CD4-positive, alpha-beta T cell treated with Interleukin-6 for 4 hours (primary cell): ENCODE measurements around the gene NLRX1.
A peak's percentile ranks its signal among the peaks of the same experiment; 100 is the strongest.
"Not testable (repeated sequence)": the region's sequence is repeated elsewhere in the genome, so short reads cannot be mapped to it uniquely, and the experiment has no call there.

ENCODE experiments used
- DNase-seq: peaks from one replicate; pipeline ENCODE4 v3.0.0-alpha.2; 2020; ENCODE audit warnings: mixed read lengths

The NLRX1 gene

DNA sequence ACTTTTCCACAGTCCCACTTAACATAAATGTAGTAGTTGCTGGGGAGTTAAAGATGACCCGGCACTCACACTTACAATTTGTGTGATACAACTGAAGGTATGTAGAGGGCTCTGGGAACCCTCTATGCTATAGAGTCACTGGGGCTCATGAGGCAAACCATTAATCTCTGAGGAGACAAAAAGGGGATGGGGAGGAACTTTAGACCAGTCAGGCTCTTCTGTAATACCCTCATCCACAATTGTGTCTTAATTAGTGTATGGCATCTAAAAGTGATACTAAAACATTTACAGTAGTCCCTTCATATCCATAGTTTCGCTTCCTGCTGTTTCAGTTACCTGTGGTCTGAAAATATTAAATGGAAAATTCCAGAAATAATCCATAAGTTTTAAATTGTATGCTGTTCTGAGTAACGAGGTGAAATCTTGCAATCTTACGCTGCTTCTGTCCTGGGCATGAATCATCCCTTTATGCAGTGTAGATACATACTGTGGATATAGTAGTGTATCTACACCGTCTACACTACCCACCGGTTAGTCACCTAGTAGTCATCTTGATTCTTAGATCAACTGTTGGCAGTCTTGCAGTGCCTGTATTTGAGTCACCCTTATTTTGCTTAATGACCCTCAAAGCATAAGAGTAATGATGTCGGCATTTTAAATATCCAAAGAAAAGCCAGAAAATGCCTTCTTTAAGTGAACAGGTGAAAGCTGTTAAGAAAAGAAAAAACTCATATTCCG, 49.8 kb downstream of the NLRX1 start:
- peak; percentile 9 for DNase-seq

DNA sequence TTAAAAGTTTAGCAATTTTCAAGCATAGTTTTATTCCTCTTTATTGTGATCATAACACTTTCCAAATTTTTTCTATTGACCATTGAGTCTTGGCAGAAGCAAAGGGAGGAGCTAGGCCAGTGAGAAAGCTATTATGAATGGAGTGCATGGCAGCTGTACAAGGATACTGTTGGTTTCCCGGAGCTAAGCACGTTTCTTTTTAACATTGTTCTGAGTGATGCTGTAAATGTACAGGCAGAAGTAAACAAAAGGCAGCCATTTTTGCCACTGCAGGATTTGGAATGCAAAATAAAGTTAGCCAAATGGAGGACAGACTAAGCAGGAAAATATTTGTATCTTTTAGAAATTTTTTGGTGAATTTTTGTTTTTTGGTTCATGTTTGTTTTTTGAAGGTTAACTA, 53.8 kb downstream of the NLRX1 start:
- DNase-seq, result no peak

DNA sequence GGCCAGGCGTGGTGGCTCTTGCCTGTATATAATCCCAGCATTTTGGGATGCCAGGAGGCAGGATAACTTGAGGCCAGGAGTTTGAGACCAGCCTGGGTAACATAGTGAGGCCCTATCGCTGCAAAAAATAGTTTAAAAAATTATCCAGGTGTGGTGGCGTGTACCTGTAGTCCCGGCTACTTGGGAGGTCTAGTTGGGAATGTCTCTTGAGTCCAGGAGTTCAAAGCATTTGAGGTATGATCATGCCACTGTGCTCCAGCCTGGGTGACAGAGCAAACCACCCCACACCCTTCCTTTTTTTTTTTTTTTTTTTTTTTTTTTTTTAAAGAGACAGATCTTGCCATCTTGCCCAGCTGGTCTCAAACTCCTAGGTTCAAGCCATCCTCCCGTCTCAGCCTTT, 54.4 kb downstream of the NLRX1 start:
- DNase-seq, result no peak

- DNase-seq, result no peak
Observed at GRCh38 chr11:119223856-119224255, 55.3 kb downstream of the NLRX1 start.

DNA sequence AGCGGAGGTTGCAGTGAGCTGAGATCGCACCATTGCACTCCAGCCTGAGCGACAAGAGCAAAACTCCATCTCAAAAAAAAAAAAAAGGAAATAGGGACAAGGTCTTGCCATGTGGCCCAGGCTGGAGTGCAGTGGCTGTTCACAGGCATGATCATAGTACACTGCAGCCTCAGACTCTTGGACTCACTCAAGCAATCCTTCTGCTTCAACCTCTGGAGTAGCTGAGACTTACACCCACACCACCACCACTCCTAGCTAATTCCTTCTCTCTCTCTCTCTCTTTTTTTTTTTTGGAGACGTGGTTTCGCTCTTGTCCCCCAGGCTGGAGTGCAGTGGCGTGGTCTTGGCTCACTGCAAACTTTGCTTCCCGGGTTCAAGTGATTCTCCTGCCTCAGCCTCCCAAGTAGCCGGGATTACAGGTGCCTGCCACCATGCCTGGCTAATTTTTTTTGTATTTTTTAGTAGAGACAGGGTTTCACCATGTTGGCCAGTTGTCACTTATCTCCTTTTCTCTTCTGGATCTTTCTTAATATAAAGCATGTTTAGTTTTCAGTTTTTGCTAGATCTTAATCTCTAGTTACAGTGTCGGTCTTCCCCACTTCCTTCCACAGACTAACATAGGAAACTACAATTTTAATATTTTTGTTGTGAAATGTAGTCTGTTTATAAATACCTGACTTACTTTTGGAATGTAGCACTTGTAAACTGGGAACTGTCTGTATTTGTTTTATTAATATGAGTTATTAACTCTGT, 60.2 kb downstream of the NLRX1 start:
- DNase-seq, result not testable (repeated sequence)

DNA sequence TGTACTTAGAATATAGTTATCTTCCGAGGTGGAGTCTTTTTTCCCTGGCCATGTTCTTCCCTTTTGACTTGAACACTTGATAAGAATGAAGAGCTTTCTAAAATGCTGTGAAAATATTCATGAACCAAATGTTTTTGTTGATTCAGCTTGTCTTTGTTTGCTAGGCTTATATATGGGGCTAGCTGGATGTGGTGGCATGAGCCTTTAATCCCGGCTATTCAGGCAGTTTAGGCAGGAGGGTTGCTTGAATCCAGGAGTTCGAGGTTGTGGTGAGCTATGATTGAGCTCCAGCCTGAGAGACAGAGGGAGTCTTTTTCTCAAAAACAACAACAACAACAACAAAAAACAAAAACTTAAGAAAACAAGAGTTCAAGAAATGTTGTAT, 60.8 kb downstream of the NLRX1 start:
- no peak for DNase-seq

DNA sequence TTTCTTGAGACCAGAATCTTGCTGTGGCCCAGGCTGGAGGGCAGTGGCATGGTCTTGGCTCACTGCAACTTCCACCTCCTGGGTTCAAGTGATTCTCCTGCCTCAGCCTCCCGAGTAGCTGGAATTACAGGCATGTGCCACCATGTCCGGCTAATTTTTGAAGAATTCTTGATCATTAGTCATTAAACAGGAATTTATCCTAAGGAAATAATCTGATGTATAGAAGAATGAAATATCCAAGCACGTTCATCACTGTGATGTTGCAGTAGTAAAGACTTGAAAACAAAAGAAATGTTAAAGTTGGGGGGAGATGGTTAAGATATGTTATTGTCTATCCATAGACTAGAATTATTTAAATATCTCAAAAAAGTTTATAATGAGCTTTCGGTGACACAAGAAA, 61.2 kb downstream of the NLRX1 start:
- DNase-seq, result no peak
